Measurements from ENCODE around the gene TSPOAP1. TPM values are rescaled to one million over a fixed set of nuclear protein-coding genes. Genes with fewer than 3 reads are reported as not detected.
A peak's percentile ranks its signal among the peaks of the same experiment; 100 is the strongest.

TSPOAP1 gene
- total and polyA plus RNA-seq, 2 of the 13 experiments (the other 11 are each of a cell fraction or from before 2014, with no cell fraction given) = not detected

GRCh38 chr17:58336456-58337209 is 8.0 kb upstream of the TSPOAP1 start:
- H3K4me2 ChIP-seq (ENCODE audit: low read depth, low read length) = peak overlapping the region; percentile 77
- H4K20me1 ChIP-seq (ENCODE audit: insufficient read depth, low read length) = no peaks in the 10 kb centered on the region
- FAIRE-seq (no peak), DNase-seq (ENCODE audit: low spot score) (no peak), ATAC-seq (peak; percentile 2; the same call in 1 of the 3 replicates)
- peaks cover 62% of the 10 kb centered on the region for H3K4me1 ChIP-seq (ENCODE audit: insufficient read depth, low read length)
- no peaks in the 10 kb centered on the region for H3K79me2 ChIP-seq (ENCODE audit: insufficient read depth, low read length)
- WGBS (ENCODE audit: low lambda C conversion rate) = 71% methylated on average over 5 of the region's 5 CpGs
- intact Hi-C loops (cut with micrococcal nuclease; ENCODE audit: unreplicated experiment) = loop anchor here (1.0 kb wide), 1 partner anchor 45 kb away; no protein-coding TSS in a partner anchor
- H3K36me3 ChIP-seq (replicated peaks in 1 of 2; ENCODE audit: control insufficient read depth in 1 of 2, insufficient read depth in 2 of 2, low read length in 2 of 2) = no peaks in the 10 kb centered on the region
- no peaks in the 10 kb centered on the region for H3K27me3 ChIP-seq (ENCODE audit: control insufficient read depth in 1 of 2, insufficient read depth in 2 of 2, low read length in 2 of 2)
- no peaks in the 10 kb centered on the region for H3K9me3 ChIP-seq (ENCODE audit: low read length)
- peak overlapping the region in 1 of 3 experiments; percentile 35; a peak in 1 of 6 replicates for H3K4me3 ChIP-seq (replicated peaks in 1 of 3; ENCODE audit: insufficient read depth in 1 of 3, low read depth in 2 of 3, low read length in 3 of 3)
- no peak overlapping the region for H3K27ac ChIP-seq (ENCODE audit: extremely low read length, insufficient read depth, low read length)
- TF ChIP-seq ZNF772 (CRISPR knock-in tag; IDR thresholded peaks at IDR 0.05) (peak; percentile 50; the same call in 1 of the 2 replicates), TBX2 (CRISPR knock-in tag; IDR thresholded peaks at IDR 0.05; ENCODE audit: borderline replicate concordance) (peak; percentile 29; the same call in 1 of the 2 replicates), ZNF782 (CRISPR knock-in tag; IDR thresholded peaks at IDR 0.05; ENCODE audit: borderline replicate concordance) (0 out of 2 replicates have a peak, but pooled peaks have one; percentile 36)
- TF ChIP-seq, protein P1, sequence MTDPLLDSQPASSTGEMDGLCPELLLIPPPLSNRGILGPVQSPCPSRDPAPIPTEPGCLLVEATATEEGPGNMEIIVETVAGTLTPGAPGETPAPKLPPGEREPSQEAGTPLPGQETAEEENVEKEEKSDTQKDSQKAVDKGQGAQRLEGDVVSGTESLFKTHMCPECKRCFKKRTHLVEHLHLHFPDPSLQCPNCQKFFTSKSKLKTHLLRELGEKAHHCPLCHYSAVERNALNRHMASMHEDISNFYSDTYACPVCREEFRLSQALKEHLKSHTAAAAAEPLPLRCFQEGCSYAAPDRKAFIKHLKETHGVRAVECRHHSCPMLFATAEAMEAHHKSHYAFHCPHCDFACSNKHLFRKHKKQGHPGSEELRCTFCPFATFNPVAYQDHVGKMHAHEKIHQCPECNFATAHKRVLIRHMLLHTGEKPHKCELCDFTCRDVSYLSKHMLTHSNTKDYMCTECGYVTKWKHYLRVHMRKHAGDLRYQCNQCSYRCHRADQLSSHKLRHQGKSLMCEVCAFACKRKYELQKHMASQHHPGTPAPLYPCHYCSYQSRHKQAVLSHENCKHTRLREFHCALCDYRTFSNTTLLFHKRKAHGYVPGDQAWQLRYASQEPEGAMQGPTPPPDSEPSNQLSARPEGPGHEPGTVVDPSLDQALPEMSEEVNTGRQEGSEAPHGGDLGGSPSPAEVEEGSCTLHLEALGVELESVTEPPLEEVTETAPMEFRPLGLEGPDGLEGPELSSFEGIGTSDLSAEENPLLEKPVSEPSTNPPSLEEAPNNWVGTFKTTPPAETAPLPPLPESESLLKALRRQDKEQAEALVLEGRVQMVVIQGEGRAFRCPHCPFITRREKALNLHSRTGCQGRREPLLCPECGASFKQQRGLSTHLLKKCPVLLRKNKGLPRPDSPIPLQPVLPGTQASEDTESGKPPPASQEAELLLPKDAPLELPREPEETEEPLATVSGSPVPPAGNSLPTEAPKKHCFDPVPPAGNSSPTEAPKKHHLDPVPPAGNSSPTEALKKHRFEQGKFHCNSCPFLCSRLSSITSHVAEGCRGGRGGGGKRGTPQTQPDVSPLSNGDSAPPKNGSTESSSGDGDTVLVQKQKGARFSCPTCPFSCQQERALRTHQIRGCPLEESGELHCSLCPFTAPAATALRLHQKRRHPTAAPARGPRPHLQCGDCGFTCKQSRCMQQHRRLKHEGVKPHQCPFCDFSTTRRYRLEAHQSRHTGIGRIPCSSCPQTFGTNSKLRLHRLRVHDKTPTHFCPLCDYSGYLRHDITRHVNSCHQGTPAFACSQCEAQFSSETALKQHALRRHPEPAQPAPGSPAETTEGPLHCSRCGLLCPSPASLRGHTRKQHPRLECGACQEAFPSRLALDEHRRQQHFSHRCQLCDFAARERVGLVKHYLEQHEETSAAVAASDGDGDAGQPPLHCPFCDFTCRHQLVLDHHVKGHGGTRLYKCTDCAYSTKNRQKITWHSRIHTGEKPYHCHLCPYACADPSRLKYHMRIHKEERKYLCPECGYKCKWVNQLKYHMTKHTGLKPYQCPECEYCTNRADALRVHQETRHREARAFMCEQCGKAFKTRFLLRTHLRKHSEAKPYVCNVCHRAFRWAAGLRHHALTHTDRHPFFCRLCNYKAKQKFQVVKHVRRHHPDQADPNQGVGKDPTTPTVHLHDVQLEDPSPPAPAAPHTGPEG (CRISPR knock-in tag; IDR thresholded peaks at IDR 0.05) = 0 out of 2 replicates have a peak, but pooled peaks have one; percentile 5
- TF ChIP-seq, protein P2, sequence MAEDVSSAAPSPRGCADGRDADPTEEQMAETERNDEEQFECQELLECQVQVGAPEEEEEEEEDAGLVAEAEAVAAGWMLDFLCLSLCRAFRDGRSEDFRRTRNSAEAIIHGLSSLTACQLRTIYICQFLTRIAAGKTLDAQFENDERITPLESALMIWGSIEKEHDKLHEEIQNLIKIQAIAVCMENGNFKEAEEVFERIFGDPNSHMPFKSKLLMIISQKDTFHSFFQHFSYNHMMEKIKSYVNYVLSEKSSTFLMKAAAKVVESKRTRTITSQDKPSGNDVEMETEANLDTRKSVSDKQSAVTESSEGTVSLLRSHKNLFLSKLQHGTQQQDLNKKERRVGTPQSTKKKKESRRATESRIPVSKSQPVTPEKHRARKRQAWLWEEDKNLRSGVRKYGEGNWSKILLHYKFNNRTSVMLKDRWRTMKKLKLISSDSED (CRISPR knock-in tag; IDR thresholded peaks at IDR 0.05) = no peak
- H3K9ac ChIP-seq (ENCODE audit: insufficient read depth, low read depth, low read length) = peak overlapping the region; percentile 57; the same call in 1 of the 2 replicates
- in situ Hi-C loops (cut with HindIII; ENCODE audit: extremely low pct_ligation_motif_present, low pct_unique_long_range_greater_than_20kb) = no loop called here
- BruUV-seq (replicated peaks) = no TSS peak
- H2AFZ ChIP-seq (ENCODE audit: low read length) = peak overlapping the region; percentile 7
- CTCF ChIA-PET (ENCODE audit: low intra/inter-chr PET ratio, low total read pairs) = no interaction called here
- POLR2A ChIA-PET = interaction anchor here (0.6 to 4.0 kb wide), 16 partner anchors 8 to 178 kb away, joined by 3 to 42 read pairs (median 5); partner anchors contain the start of genes MTMR4, RNF43 and SUPT4H1

Measured in HepG2 (cell line).